Neural cell (in vitro differentiated cells): ENCODE data around the gene ITM2C. TPM values are rescaled to one million over a fixed set of nuclear protein-coding genes. Genes with fewer than 3 reads are reported as not detected.

Experiments used
- H2AFZ ChIP-seq: fragments of 200-600, 300-800 bp; sonication (generic), shearing (Covaris generic); 2 replicates; pipeline ENCODE4 v1.6.0; 2014; ENCODE audit warnings: low read depth, mild to moderate bottlenecking, antibody characterized with exemption, low read length, moderate library complexity
- H3F3A ChIP-seq: fragments of 200-600 bp; shearing (Covaris generic); 2 replicates; pipeline ENCODE4 v1.6.1; 2016; ENCODE audit warnings: mild to moderate bottlenecking, moderate library complexity, mixed read lengths, antibody characterized with exemption, low read length; ENCODE audit not compliant: insufficient read depth, poor library complexity, severe bottlenecking
- H3K27ac ChIP-seq: fragments of 200-600, 300-800 bp; sonication (generic), shearing (Covaris generic); 2 replicates; pipeline ENCODE4 v1.5.1; 2014; ENCODE audit warnings: mild to moderate bottlenecking, low read length, moderate library complexity
- H3K27me3 ChIP-seq: fragments of 300-800, 200-600 bp; sonication (generic), shearing (Covaris generic); 2 replicates; pipeline ENCODE4 v1.6.0; 2014; ENCODE audit warnings: mild to moderate bottlenecking, low read depth, low read length, moderate library complexity; ENCODE audit not compliant: insufficient read depth
- H3K36me3 ChIP-seq: fragments of 300-800, 200-600 bp; sonication (generic), shearing (Covaris generic); 2 replicates; pipeline ENCODE4 v1.5.1; 2014; ENCODE audit warnings: mild to moderate bottlenecking, antibody characterized with exemption, low read length, moderate library complexity; ENCODE audit not compliant: insufficient read depth
- H3K4me2 ChIP-seq: fragments of 300-800, 200-600 bp; sonication (generic), shearing (Covaris generic); 2 replicates; pipeline ENCODE4 v1.6.0; 2014; ENCODE audit warnings: mild to moderate bottlenecking, low read length
- H3K4me3 ChIP-seq: fragments of 300-800, 200-600 bp; sonication (generic), shearing (Covaris generic); 2 replicates; pipeline ENCODE4 v1.5.1; 2014; ENCODE audit warnings: mild to moderate bottlenecking, low read length, moderate library complexity
- H3K79me2 ChIP-seq: fragments of 200-600 bp; shearing (Covaris generic); replicated peaks from 2 replicates; pipeline ENCODE4 v1.6.0; 2014; ENCODE audit warnings: mild to moderate bottlenecking, low read length, moderate library complexity; ENCODE audit not compliant: insufficient read depth
- H3K9ac ChIP-seq: fragments of 300-800, 200-600 bp; sonication (generic), shearing (Covaris generic); 2 replicates; pipeline ENCODE4 v1.6.1; 2016; ENCODE audit warnings: mild to moderate bottlenecking, low read length, mixed read lengths
- H3K9me2 ChIP-seq: fragments of 200-600 bp; shearing (Covaris generic); 2 replicates; pipeline ENCODE4 v1.6.1; 2016; ENCODE audit warnings: mild to moderate bottlenecking, low read length, mixed read lengths; ENCODE audit not compliant: insufficient read depth
- H3K9me3 ChIP-seq: fragments of 200-600, 300-800 bp; sonication (generic), shearing (Covaris generic); 2 replicates; pipeline ENCODE4 v1.6.1; 2016; ENCODE audit warnings: mild to moderate bottlenecking, mixed run types, low read length, moderate library complexity, mixed read lengths
- H4K20me1 ChIP-seq: fragments of 200-600 bp; shearing (Covaris generic); 2 replicates; pipeline ENCODE4 v1.6.1; 2016; ENCODE audit warnings: mild to moderate bottlenecking, mixed run types; ENCODE audit not compliant: insufficient read depth
- CTCF ChIP-seq: fragments of 450-650 bp; IDR thresholded peaks from 2 replicates; pipeline ENCODE4 v1.5.1; 2014; ENCODE audit warnings: antibody characterized with exemption, mild to moderate bottlenecking, moderate library complexity; ENCODE audit not compliant: poor library complexity, severe bottlenecking
- EP300 ChIP-seq: fragments of 450-650 bp; conservative IDR thresholded peaks from 2 replicates; pipeline ENCODE4 v1.6.1; 2014; ENCODE audit warnings: antibody characterized with exemption, mild to moderate bottlenecking, moderate library complexity; ENCODE audit not compliant: poor library complexity, severe bottlenecking
- EZH2 ChIP-seq: fragments of 200-600, 300-800 bp; shearing (Covaris generic), sonication (generic); IDR thresholded peaks from 2 replicates; pipeline ENCODE4 v1.6.1; 2014; ENCODE audit warnings: antibody characterized with exemption, low read length, borderline replicate concordance, mild to moderate bottlenecking; ENCODE audit not compliant: insufficient read depth, poor library complexity, severe bottlenecking
- MXI1 ChIP-seq: fragments of 450-650 bp; conservative IDR thresholded peaks from 2 replicates; pipeline ENCODE4 v1.6.1; 2014; ENCODE audit warnings: antibody characterized with exemption, mild to moderate bottlenecking; ENCODE audit not compliant: poor library complexity, severe bottlenecking
- POLR2AphosphoS5 ChIP-seq: IDR thresholded peaks from 2 replicates; pipeline ENCODE4 v1.6.1; 2012
- RAD21 ChIP-seq: fragments of 450-650 bp; conservative IDR thresholded peaks from 2 replicates; pipeline ENCODE4 v1.6.1; 2014; ENCODE audit warnings: antibody characterized with exemption, mild to moderate bottlenecking, moderate library complexity
- SMC3 ChIP-seq: fragments of 450-650 bp; conservative IDR thresholded peaks from 2 replicates; pipeline ENCODE4 v1.6.1; 2014; ENCODE audit warnings: antibody characterized with exemption, mild to moderate bottlenecking, moderate library complexity; ENCODE audit not compliant: poor library complexity
- TAF1 ChIP-seq: IDR thresholded peaks from 2 replicates; pipeline ENCODE4 v1.6.1; 2012; ENCODE audit warnings: low read depth
- polyA plus RNA-seq: library from polyadenylated mRNA; depleted of rRNA; stranded (reverse); fragments of >200 nt; gene quantifications from 2 replicates; pipeline ENCODE4 v1.2.3, GENCODE V29; 2014
- TF ChIP-seq, protein P1 (sequence below): IDR thresholded peaks from 2 replicates; pipeline ENCODE4 v1.6.1; 2012; ENCODE audit warnings: borderline replicate concordance

The ITM2C gene
- polyA plus RNA-seq, 1 donor from 2014 or later: 186 TPM

GRCh38 chr2:230887342-230887741, 22.6 kb downstream of the ITM2C start:
- Histone ChIP-seq H3K79me2 (no peaks in the 10 kb centered on the region), H3K9me3 (no peaks in the 10 kb centered on the region), H3K27me3 (no peaks in the 10 kb centered on the region), H3F3A (peaks cover 13% of the 10 kb centered on the region), H3K27ac (peak overlapping the region; percentile 72), H3K9me2 (no peaks in the 10 kb centered on the region), H3K9ac (peak overlapping the region; percentile 9), H4K20me1 (no peaks in the 10 kb centered on the region), H3K4me3 (no peak overlapping the region), H2AFZ (no peak overlapping the region), H3K4me2 (no peak overlapping the region), H3K36me3 (no peaks in the 10 kb centered on the region)
- TF ChIP-seq, protein P1, sequence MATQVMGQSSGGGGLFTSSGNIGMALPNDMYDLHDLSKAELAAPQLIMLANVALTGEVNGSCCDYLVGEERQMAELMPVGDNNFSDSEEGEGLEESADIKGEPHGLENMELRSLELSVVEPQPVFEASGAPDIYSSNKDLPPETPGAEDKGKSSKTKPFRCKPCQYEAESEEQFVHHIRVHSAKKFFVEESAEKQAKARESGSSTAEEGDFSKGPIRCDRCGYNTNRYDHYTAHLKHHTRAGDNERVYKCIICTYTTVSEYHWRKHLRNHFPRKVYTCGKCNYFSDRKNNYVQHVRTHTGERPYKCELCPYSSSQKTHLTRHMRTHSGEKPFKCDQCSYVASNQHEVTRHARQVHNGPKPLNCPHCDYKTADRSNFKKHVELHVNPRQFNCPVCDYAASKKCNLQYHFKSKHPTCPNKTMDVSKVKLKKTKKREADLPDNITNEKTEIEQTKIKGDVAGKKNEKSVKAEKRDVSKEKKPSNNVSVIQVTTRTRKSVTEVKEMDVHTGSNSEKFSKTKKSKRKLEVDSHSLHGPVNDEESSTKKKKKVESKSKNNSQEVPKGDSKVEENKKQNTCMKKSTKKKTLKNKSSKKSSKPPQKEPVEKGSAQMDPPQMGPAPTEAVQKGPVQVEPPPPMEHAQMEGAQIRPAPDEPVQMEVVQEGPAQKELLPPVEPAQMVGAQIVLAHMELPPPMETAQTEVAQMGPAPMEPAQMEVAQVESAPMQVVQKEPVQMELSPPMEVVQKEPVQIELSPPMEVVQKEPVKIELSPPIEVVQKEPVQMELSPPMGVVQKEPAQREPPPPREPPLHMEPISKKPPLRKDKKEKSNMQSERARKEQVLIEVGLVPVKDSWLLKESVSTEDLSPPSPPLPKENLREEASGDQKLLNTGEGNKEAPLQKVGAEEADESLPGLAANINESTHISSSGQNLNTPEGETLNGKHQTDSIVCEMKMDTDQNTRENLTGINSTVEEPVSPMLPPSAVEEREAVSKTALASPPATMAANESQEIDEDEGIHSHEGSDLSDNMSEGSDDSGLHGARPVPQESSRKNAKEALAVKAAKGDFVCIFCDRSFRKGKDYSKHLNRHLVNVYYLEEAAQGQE: no peak

- H3K9ac ChIP-seq: no peak overlapping the region
- no peaks in the 10 kb centered on the region for H3K9me3 ChIP-seq
- no peak for TF ChIP-seq EZH2
- TF ChIP-seq POLR2AphosphoS5: no peak
- TF ChIP-seq, protein P1: no peak
- TF ChIP-seq RAD21: no peak
- TF ChIP-seq TAF1: no peak
- no peak for TF ChIP-seq MXI1
- TF ChIP-seq SMC3: no peak
- no peak for TF ChIP-seq CTCF
- TF ChIP-seq EP300: no peak
- H3K4me3 ChIP-seq: no peak overlapping the region
- H3F3A ChIP-seq: peaks cover 13% of the 10 kb centered on the region
- H4K20me1 ChIP-seq: no peaks in the 10 kb centered on the region
- H3K36me3 ChIP-seq: no peaks in the 10 kb centered on the region
- no peaks in the 10 kb centered on the region for H3K79me2 ChIP-seq
- no peak overlapping the region for H3K27ac ChIP-seq
- no peak overlapping the region for H3K4me2 ChIP-seq
- H2AFZ ChIP-seq: no peak overlapping the region
- H3K27me3 ChIP-seq: no peaks in the 10 kb centered on the region
- no peaks in the 10 kb centered on the region for H3K9me2 ChIP-seq
These were observed 24.2 kb downstream of the ITM2C start for GRCh38 chr2:230888824-230889400.
